HEK293T (cell line): ENCODE results near the gene TCF7.
A peak's percentile ranks its signal among the peaks of the same experiment; 100 is the strongest.

Experiments
- CTCF ChIA-PET: fragments of 350-600 bp; formaldehyde crosslinking; extraction: SDS; loops from one replicate; lab custom pipeline; 2021; ENCODE audit warnings: antibody characterized with exemption, inconsistent platforms; lab: Yijun Ruan, JAX
- POLR2A ChIA-PET: fragments of 350-600 bp; formaldehyde crosslinking; extraction: SDS; loops from one replicate; lab custom pipeline; 2020; ENCODE audit warnings: antibody characterized with exemption, inconsistent platforms; lab: Yijun Ruan, JAX
- DNase-seq: peaks from one replicate; pipeline ENCODE4 v3.0.0; 2012; ENCODE audit warnings: mixed read lengths; ENCODE audit errors: extremely low spot score
- ARNT ChIP-seq: fragments of 450-650 bp; IDR thresholded peaks from 2 replicates; pipeline ENCODE4 v1.6.1; 2017; ENCODE audit warnings: mild to moderate bottlenecking
- BHLHE40 ChIP-seq: fragments of 450-650 bp; IDR thresholded peaks from 2 replicates; pipeline ENCODE4 v1.6.1; 2016; ENCODE audit warnings: mild to moderate bottlenecking, moderate library complexity, borderline replicate concordance
- CTBP1 ChIP-seq: fragments of 450-650 bp; IDR thresholded peaks from 2 replicates; pipeline ENCODE4 v1.6.1; 2016; ENCODE audit warnings: borderline replicate concordance
- ELF4 ChIP-seq: fragments of 450-650 bp; IDR thresholded peaks from 2 replicates; pipeline ENCODE4 v1.6.1; 2017; ENCODE audit warnings: antibody characterized with exemption
- FOXA1 ChIP-seq: fragments of 450-650 bp; IDR thresholded peaks from 2 replicates; pipeline ENCODE4 v1.6.1; 2016; ENCODE audit warnings: mild to moderate bottlenecking
- FOXK2 ChIP-seq: fragments of 450-650 bp; IDR thresholded peaks from 2 replicates; pipeline ENCODE4 v1.6.1; 2016; ENCODE audit warnings: mild to moderate bottlenecking
- FOXM1 ChIP-seq: fragments of 450-650 bp; IDR thresholded peaks from 2 replicates; pipeline ENCODE4 v1.6.1; 2017; ENCODE audit warnings: mild to moderate bottlenecking, borderline replicate concordance
- HDGF ChIP-seq: fragments of 450-650 bp; IDR thresholded peaks from 2 replicates; pipeline ENCODE4 v1.6.1; 2017; ENCODE audit warnings: antibody characterized with exemption, borderline replicate concordance
- L3MBTL2 ChIP-seq: fragments of 450-650 bp; conservative IDR thresholded peaks from 2 replicates; pipeline ENCODE4 v1.6.1; 2016; ENCODE audit warnings: mild to moderate bottlenecking
- LEF1 ChIP-seq: fragments of 450-650 bp; IDR thresholded peaks from 2 replicates; pipeline ENCODE4 v1.6.1; 2017; ENCODE audit warnings: mild to moderate bottlenecking, borderline replicate concordance
- NFRKB ChIP-seq: fragments of 450-650 bp; IDR thresholded peaks from 2 replicates; pipeline ENCODE4 v1.6.1; 2016; ENCODE audit warnings: mild to moderate bottlenecking, moderate library complexity
- SP1 ChIP-seq: fragments of 450-650 bp; IDR thresholded peaks from 2 replicates; pipeline ENCODE4 v1.6.1; 2017
- SUZ12 ChIP-seq: fragments of 450-650 bp; IDR thresholded peaks from 2 replicates; pipeline ENCODE4 v1.6.1; 2016; ENCODE audit warnings: mild to moderate bottlenecking
- TARDBP ChIP-seq: fragments of 450-650 bp; IDR thresholded peaks from 2 replicates; pipeline ENCODE4 v1.6.1; 2016
- ZNF384 ChIP-seq: fragments of 450-650 bp; IDR thresholded peaks from 2 replicates; pipeline ENCODE4 v1.6.1; 2016
- TF ChIP-seq, protein P1 (sequence below): fragments of 450-650 bp; IDR thresholded peaks from 2 replicates; pipeline ENCODE4 v1.6.1; 2016

The TCF7 gene

GRCh38 chr5:134184155-134185135 lies 70.0 kb downstream of the TCF7 start:
- TF ChIP-seq L3MBTL2 (no peak), FOXK2 (no peak), HDGF (no peak), TARDBP (no peak), LEF1 (no peak), ELF4 (no peak), ZNF384 (no peak)
- TF ChIP-seq, protein P1, sequence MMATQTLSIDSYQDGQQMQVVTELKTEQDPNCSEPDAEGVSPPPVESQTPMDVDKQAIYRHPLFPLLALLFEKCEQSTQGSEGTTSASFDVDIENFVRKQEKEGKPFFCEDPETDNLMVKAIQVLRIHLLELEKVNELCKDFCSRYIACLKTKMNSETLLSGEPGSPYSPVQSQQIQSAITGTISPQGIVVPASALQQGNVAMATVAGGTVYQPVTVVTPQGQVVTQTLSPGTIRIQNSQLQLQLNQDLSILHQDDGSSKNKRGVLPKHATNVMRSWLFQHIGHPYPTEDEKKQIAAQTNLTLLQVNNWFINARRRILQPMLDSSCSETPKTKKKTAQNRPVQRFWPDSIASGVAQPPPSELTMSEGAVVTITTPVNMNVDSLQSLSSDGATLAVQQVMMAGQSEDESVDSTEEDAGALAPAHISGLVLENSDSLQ: no peak
- ChIA-PET CTCF (interaction anchor here (0.6 to 6.6 kb wide), 5 partner anchors 11 to 388 kb away, joined by 3 to 47 read pairs (median 7); no protein-coding TSS in a partner anchor), POLR2A (interaction anchor here (1.0 to 1.1 kb wide), 2 partner anchors 42 to 104 kb away, joined by 3 to 4 read pairs; partner anchors contain the start of gene PPP2CA)
- DNase-seq: peak; percentile 69

GRCh38 chr5:134188092-134188491 lies 73.6 kb downstream of the TCF7 start:
- POLR2A ChIA-PET: no interaction called here
- no peak for TF ChIP-seq SP1
- TF ChIP-seq ELF4: no peak
- no peak for DNase-seq
- CTCF ChIA-PET: interaction anchor here (0.9 to 6.6 kb wide), 2 partner anchors 32 to 100 kb away, joined by 4 to 47 read pairs; no protein-coding TSS in a partner anchor

DNA sequence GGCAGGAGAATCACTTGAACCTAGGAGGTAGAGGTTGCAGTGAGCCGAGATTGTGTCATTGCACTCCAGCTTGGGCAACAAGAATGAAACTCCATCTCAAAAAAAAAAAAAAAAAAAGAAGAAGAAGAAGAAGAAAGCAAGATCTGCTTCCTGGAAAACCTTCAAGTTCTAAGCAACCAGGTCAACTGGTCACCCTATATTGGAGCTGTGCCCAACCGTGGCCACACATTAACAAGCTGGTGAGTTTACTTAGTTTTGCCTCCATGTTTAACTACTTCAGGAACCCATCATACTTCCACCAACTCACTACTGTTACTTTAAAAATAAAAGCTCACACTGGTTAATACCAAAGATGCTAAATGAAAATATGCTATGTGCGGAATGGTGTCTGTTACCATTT lies 74.5 kb downstream of the TCF7 start:
- no peak for TF ChIP-seq FOXA1
- TF ChIP-seq FOXK2: no peak
- no peak for TF ChIP-seq ELF4
- no peak for TF ChIP-seq CTBP1
- TF ChIP-seq FOXM1: no peak
- ChIA-PET POLR2A (interaction anchor here (1.2 kb wide), 1 partner anchor 37 kb away, joined by 3 read pairs; the partner anchor contains the start of gene PPP2CA), CTCF (interaction anchor here (0.9 kb wide), 1 partner anchor 31 kb away, joined by 4 read pairs; no protein-coding TSS in a partner anchor)
- DNase-seq: no peak

GRCh38 chr5:134195666-134196065 lies 81.2 kb downstream of the TCF7 start:
- CTCF ChIA-PET: interaction anchor here (0.9 kb wide), 1 partner anchor 12 kb away, joined by 3 read pairs; no protein-coding TSS in a partner anchor
- POLR2A ChIA-PET: interaction anchor here (1.6 kb wide), 1 partner anchor 31 kb away, joined by 7 read pairs; the partner anchor contains the start of gene PPP2CA
- DNase-seq: no peak
- TF ChIP-seq HDGF (no peak), FOXA1 (no peak), LEF1 (no peak), TARDBP (no peak), SUZ12 (no peak), ELF4 (no peak), ZNF384 (no peak), CTBP1 (no peak), BHLHE40 (no peak), SP1 (no peak), FOXM1 (no peak), NFRKB (no peak), FOXK2 (no peak), ARNT (no peak), L3MBTL2 (no peak)
- TF ChIP-seq, protein P1: no peak
